SU-DHL-6 (cell line): ENCODE results near the gene KLK1.

ENCODE experiments used
- EZH2phosphoT487 ChIP-seq: fragments of 200-600 bp; sonication (generic), shearing (Covaris generic); conservative IDR thresholded peaks from 2 replicates; pipeline ENCODE4 v1.6.1; 2018; ENCODE audit warnings: mild to moderate bottlenecking, antibody characterized with exemption, low read length, moderate library complexity, mixed read lengths
- TF ChIP-seq, protein P1 (sequence below): fragments of 200-600 bp; sonication (generic); IDR thresholded peaks from one replicate; pipeline ENCODE4 v1.5.1; 2017; ENCODE audit warnings: antibody characterized with exemption, mild to moderate bottlenecking, low read length, moderate library complexity; ENCODE audit not compliant: insufficient read depth, poor library complexity, severe bottlenecking

DNA sequence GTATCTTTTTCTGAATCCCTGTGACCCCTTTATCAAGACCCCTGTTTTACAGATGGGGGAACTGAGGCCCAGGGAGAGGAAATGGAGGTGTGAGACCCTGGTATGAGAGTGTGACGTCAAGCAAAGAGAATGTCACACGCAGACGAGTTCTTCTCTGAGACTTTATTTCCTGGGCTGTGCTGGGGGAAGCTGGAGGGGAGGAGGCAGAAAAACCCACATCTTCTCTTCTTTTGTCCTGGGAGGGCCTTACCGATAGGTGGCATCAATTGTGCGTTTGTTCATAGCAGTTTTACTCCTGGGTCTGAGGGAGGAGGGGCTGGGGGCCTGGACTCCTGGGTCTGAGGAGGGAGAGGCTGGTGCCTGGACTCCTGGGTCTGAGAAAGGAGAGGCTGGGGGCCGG, 14.7 kb upstream of the KLK1 start:
- TF ChIP-seq, protein P1, sequence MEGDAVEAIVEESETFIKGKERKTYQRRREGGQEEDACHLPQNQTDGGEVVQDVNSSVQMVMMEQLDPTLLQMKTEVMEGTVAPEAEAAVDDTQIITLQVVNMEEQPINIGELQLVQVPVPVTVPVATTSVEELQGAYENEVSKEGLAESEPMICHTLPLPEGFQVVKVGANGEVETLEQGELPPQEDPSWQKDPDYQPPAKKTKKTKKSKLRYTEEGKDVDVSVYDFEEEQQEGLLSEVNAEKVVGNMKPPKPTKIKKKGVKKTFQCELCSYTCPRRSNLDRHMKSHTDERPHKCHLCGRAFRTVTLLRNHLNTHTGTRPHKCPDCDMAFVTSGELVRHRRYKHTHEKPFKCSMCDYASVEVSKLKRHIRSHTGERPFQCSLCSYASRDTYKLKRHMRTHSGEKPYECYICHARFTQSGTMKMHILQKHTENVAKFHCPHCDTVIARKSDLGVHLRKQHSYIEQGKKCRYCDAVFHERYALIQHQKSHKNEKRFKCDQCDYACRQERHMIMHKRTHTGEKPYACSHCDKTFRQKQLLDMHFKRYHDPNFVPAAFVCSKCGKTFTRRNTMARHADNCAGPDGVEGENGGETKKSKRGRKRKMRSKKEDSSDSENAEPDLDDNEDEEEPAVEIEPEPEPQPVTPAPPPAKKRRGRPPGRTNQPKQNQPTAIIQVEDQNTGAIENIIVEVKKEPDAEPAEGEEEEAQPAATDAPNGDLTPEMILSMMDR: no peak
- no peak for TF ChIP-seq EZH2phosphoT487
